GM21423 (cell line): Measurements from ENCODE around the gene BRK1.
A peak's percentile ranks its signal among the peaks of the same experiment; 100 is the strongest.
"Not testable (repeated sequence)": the region's sequence is repeated elsewhere in the genome, so short reads cannot be mapped to it uniquely, and the experiment has no call there.

Experiments
- ATAC-seq: cut with Tn5 transposase; IDR thresholded peaks from one replicate; pipeline ENCODE4 v1.9.1; 2021; ENCODE audit warnings: mild to moderate bottlenecking, moderate library complexity; ENCODE audit not compliant: unreplicated experiment

The BRK1 gene

GRCh38 chr3:10142707-10143560 is 27.5 kb downstream of the BRK1 start:
- ATAC-seq = no peak

GRCh38 chr3:10145685-10146084 is 30.2 kb downstream of the BRK1 start:
- no peak for ATAC-seq

- no peak for ATAC-seq
Observed at GRCh38 chr3:10149226-10149625, 33.8 kb downstream of the BRK1 start.

GRCh38 chr3:10150987-10151386 is 35.5 kb downstream of the BRK1 start:
- no peak for ATAC-seq

GRCh38 chr3:10154335-10155122 is 39.1 kb downstream of the BRK1 start:
- ATAC-seq = no peak

GRCh38 chr3:10155123-10155472 is 39.6 kb downstream of the BRK1 start:
- ATAC-seq = no peak

- ATAC-seq = no peak
Observed at GRCh38 chr3:10155658-10156057, 40.2 kb downstream of the BRK1 start.

- ATAC-seq = no peak
Observed at GRCh38 chr3:10157031-10157430, 41.6 kb downstream of the BRK1 start.

- not testable (repeated sequence) for ATAC-seq
Observed at GRCh38 chr3:10158555-10158954, 43.1 kb downstream of the BRK1 start.

GRCh38 chr3:10160346-10160745 is 44.9 kb downstream of the BRK1 start:
- ATAC-seq = no peak

- ATAC-seq = no peak
Observed at GRCh38 chr3:10160925-10161324, 45.5 kb downstream of the BRK1 start.

- ATAC-seq = no peak
Observed at GRCh38 chr3:10162185-10162584, 46.7 kb downstream of the BRK1 start.

- ATAC-seq = not testable (repeated sequence)
Observed at GRCh38 chr3:10164201-10164545, 48.7 kb downstream of the BRK1 start.

- ATAC-seq = peak; percentile 83
Observed at GRCh38 chr3:10164546-10165393, 49.3 kb downstream of the BRK1 start, which contains the start of gene IRAK2. Gene IRAK2, plus strand, starts transcription at chr3:10164919. Its CDS starts 36 bp downstream, at chr3:10164955.

GRCh38 chr3:10166213-10166604 is 50.7 kb downstream of the BRK1 start:
- ATAC-seq = no peak

- no peak for ATAC-seq
Observed at GRCh38 chr3:10169000-10169496, 53.6 kb downstream of the BRK1 start.

- ATAC-seq = no peak
Observed at GRCh38 chr3:10170915-10171478, 55.5 kb downstream of the BRK1 start.

GRCh38 chr3:10173095-10173925 is 57.8 kb downstream of the BRK1 start:
- ATAC-seq = no peak

- no peak for ATAC-seq
Observed at GRCh38 chr3:10173926-10174435, 58.5 kb downstream of the BRK1 start.

GRCh38 chr3:10175334-10175733 is 59.9 kb downstream of the BRK1 start:
- ATAC-seq = not testable (repeated sequence)
